PC-3 (cell line): ENCODE measurements around the gene EEIG2. TPM values are rescaled to one million over a fixed set of nuclear protein-coding genes. Genes with fewer than 3 reads are reported as not detected.
"Not testable (repeated sequence)": the region's sequence is repeated elsewhere in the genome, so short reads cannot be mapped to it uniquely, and the experiment has no call there.

Source experiments
- ATAC-seq: fragments of 200-7000 bp; cut with Tn5 transposase; 2 replicates; pipeline ENCODE4 v1.9.1; 2020; ENCODE audit warnings: mild to moderate bottlenecking, moderate library complexity
- BruUV-seq: library from RNA; stranded (reverse); fragments of 400-500 nt; replicated peaks from 2 replicates; lab custom pipeline; 2021; lab: Mats Ljungman, UMichigan
- CTCF ChIA-PET: fragments of 300-600 bp; sonication (Branson Sonifier 250); formaldehyde crosslinking; loops from one replicate; lab custom pipeline; 2022; ENCODE audit warnings: antibody characterized with exemption; lab: Charles Lee
- POLR2A ChIA-PET: fragments of 300-600 bp; sonication (Branson Sonifier 250); formaldehyde crosslinking; loops from one replicate; lab custom pipeline; 2022; ENCODE audit warnings: antibody characterized with exemption; ENCODE audit not compliant: unreplicated experiment; lab: Charles Lee
- DNase-seq: peaks from one replicate; pipeline ENCODE4 v3.0.0-alpha.2; 2015
- H2AFZ ChIP-seq: fragments of 300-600 bp; sonication (generic); 2 replicates; pipeline ENCODE4 v1.6.0; 2016; ENCODE audit warnings: antibody characterized with exemption, low read length
- H3F3A ChIP-seq: fragments of 300-600 bp; sonication (generic); one replicate; pipeline ENCODE4 v1.6.0; 2017; ENCODE audit warnings: antibody characterized with exemption, low read length, control low read depth, mild to moderate bottlenecking; ENCODE audit not compliant: unreplicated experiment
- H3K27ac ChIP-seq: fragments of 300-600 bp; sonication (generic); 2 replicates; pipeline ENCODE4 v1.5.1; 2016; ENCODE audit warnings: mild to moderate bottlenecking, low read length
- H3K27me3 ChIP-seq: fragments of 300-600 bp; sonication (generic); 2 replicates; pipeline ENCODE4 v1.6.1; 2016; ENCODE audit warnings: low read length, mixed read lengths
- H3K36me3 ChIP-seq: fragments of 300-600 bp; sonication (generic); 2 replicates; pipeline ENCODE4 v1.6.1; 2016; ENCODE audit warnings: low read depth, mixed run types, low read length, mixed read lengths
- H3K4me1 ChIP-seq: fragments of 300-600 bp; sonication (generic); 2 replicates; pipeline ENCODE4 v1.5.1; 2016; ENCODE audit warnings: low read length; ENCODE audit not compliant: insufficient read depth
- H3K4me2 ChIP-seq: fragments of 300-600 bp; sonication (generic); 2 replicates; pipeline ENCODE4 v1.6.0; 2016; ENCODE audit warnings: low read length
- H3K4me3 ChIP-seq: fragments of 300-600 bp; sonication (generic); 2 replicates; pipeline ENCODE4 v1.5.1; 2016; ENCODE audit warnings: mild to moderate bottlenecking, low read length, mixed read lengths
- H3K79me2 ChIP-seq: fragments of 300-600 bp; sonication (generic); 2 replicates; pipeline ENCODE4 v1.6.1; 2017; ENCODE audit warnings: low read length, mixed read lengths
- H3K9ac ChIP-seq: fragments of 300-600 bp; sonication (generic); 2 replicates; pipeline ENCODE4 v1.6.0; 2016; ENCODE audit warnings: mild to moderate bottlenecking, low read length
- H3K9me2 ChIP-seq: fragments of 300-600 bp; sonication (generic); replicated peaks from 2 replicates; pipeline ENCODE4 v1.6.1; 2016; ENCODE audit warnings: mixed run types, low read length, mixed read lengths
- H3K9me3 ChIP-seq: fragments of 300-600 bp; sonication (generic); 2 replicates; pipeline ENCODE4 v1.6.1; 2016; ENCODE audit warnings: low read length, mixed read lengths
- H4K20me1 ChIP-seq: fragments of 300-600 bp; sonication (generic); 2 replicates; pipeline ENCODE4 v1.6.1; 2016; ENCODE audit warnings: low read length, mixed read lengths
- CTCF ChIP-seq: fragments of 300-600 bp; sonication (generic); conservative IDR thresholded peaks from 2 replicates; pipeline ENCODE4 v1.5.1; 2017; ENCODE audit warnings: antibody characterized with exemption, low read depth, mild to moderate bottlenecking, low read length
- EZH2 ChIP-seq: fragments of 300-600 bp; sonication (generic); IDR thresholded peaks from one replicate; pipeline ENCODE4 v1.6.1; 2017; ENCODE audit warnings: antibody characterized with exemption, mild to moderate bottlenecking, low read length; ENCODE audit not compliant: unreplicated experiment
- EZH2phosphoT487 ChIP-seq: fragments of 300-600 bp; sonication (generic); IDR thresholded peaks from 2 replicates; pipeline ENCODE4 v1.6.1; 2018; ENCODE audit warnings: mild to moderate bottlenecking, antibody characterized with exemption, low read length, borderline replicate concordance
- intact Hi-C: fragments of 100-400 bp; cut with micrococcal nuclease; formaldehyde crosslinking; loops from 2 replicates; pipeline ENCODE4 v1.9.0; 2023
- total RNA-seq: library from RNA; depleted of rRNA; stranded (reverse); fragments of >200 nt; gene quantifications from 2 replicates; pipeline ENCODE4 v1.2.3, GENCODE V29; 2014

The EEIG2 gene
- total RNA-seq, 1 experiment from 2014 or later = 6.2 TPM

DNA sequence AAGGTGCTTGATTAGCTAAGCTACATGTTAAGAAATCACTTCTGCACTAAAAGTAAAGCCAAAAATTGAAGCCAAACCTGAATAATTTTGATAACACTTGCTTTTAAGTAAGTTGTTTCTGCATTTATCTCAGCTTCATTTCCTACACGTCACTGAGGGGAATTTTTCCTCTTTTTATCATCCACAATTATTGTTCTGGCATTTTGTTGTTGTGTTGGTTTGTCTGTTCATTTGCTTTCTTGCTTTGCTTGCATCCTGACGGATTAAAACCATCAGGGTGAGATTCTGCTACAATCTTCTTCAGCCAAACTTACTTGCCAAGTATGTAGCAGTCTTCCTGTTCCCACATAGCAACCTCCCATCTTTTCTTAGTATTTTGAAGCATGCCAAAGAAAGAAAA lies 18.0 kb upstream of the EEIG2 start:
- no peak for ATAC-seq
- Histone ChIP-seq H3K4me1 (no peaks in the 10 kb centered on the region), H3K79me2 (no peaks in the 10 kb centered on the region), H3K9me3 (no peaks in the 10 kb centered on the region), H3K27ac (no peak overlapping the region), H3F3A (no peaks in the 10 kb centered on the region), H3K36me3 (no peaks in the 10 kb centered on the region), H4K20me1 (no peaks in the 10 kb centered on the region), H3K9ac (no peak overlapping the region), H3K27me3 (0 out of 2 replicates have a peak, but pooled peaks cover 3% of the 10 kb centered on the region), H3K4me2 (no peak overlapping the region), H3K9me2 (no peaks in the 10 kb centered on the region), H3K4me3 (no peak overlapping the region), H2AFZ (no peak overlapping the region)
- no peak for DNase-seq
- intact Hi-C loops = no loop called here
- TF ChIP-seq EZH2phosphoT487 (no peak), EZH2 (no peak), CTCF (no peak)
- ChIA-PET CTCF (no interaction called here), POLR2A (no interaction called here)
- BruUV-seq = no TSS peak

DNA sequence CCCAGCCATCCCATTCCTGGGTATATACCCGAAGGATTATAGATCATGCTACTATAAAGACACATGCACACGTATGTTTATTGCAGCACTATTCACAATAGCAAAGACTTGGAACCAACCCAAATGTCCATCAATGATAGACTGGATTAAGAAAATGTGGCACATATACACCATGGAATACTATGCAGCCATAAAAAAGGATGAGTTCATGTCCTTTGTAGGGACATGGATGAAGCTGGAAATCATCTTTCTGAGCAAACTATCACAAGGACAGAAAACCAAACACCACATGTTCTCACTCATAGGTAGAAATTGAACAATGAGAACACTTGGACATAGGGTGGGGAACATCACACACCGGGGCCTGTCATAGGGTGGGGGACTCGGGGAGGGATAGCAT lies 12.4 kb upstream of the EEIG2 start:
- POLR2A ChIA-PET, H3K4me1 ChIP-seq, H3K4me3 ChIP-seq, intact Hi-C loops, H2AFZ ChIP-seq, H3K9me3 ChIP-seq, H3K36me3 ChIP-seq, H4K20me1 ChIP-seq, H3K9me2 ChIP-seq, H3K79me2 ChIP-seq, H3K9ac ChIP-seq, H3K4me2 ChIP-seq, ATAC-seq, BruUV-seq, CTCF ChIA-PET, H3F3A ChIP-seq, H3K27me3 ChIP-seq, H3K27ac ChIP-seq, DNase-seq: not testable (repeated sequence)

DNA sequence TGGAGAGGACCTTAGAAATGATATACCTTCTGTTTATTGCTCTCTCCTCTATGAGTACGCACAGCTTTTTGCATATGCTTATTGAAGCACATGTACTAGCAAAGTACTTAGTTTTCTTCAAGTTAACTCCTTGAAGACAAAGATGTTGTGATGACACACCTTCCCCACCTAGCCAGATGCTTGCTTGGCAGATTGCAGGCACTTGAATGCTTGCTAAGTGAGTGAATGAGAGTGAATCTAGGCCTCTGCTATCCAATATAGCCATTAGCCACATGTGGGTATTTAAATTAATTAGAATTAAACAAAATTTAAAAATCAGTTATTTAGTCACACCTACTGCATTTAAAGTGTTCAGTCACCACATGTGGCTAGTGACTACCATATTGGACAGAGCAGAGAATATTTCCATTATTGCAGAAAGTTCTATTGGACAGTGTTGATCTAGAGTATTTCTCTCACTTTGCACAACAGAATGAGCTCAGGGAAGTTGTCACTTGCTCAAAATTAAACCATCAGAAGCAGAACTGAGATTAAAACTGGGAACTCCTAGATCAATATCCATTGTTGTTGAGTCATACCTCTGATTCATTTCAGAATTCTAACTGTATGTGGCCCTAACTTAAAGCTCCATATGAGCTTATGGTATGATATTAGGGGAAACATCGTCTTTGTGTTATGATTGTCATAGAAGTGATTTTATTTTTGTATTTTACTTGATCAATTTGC lies 8.6 kb upstream of the EEIG2 start:
- no TSS peak for BruUV-seq
- ATAC-seq (no peak), DNase-seq (peak; percentile 31)
- Histone ChIP-seq H3K4me1 (no peaks in the 10 kb centered on the region), H3K79me2 (no peaks in the 10 kb centered on the region), H3K27ac (no peak overlapping the region), H4K20me1 (no peaks in the 10 kb centered on the region), H3K9ac (no peak overlapping the region), H3F3A (no peaks in the 10 kb centered on the region), H2AFZ (no peak overlapping the region), H3K9me2 (no peaks in the 10 kb centered on the region), H3K36me3 (no peaks in the 10 kb centered on the region), H3K4me2 (no peak overlapping the region), H3K27me3 (peaks cover 7% of the 10 kb centered on the region; the same call in 1 of the 2 replicates), H3K4me3 (no peak overlapping the region), H3K9me3 (no peaks in the 10 kb centered on the region)
- TF ChIP-seq CTCF = no peak
- TF ChIP-seq EZH2phosphoT487 = no peak
- no peak for TF ChIP-seq EZH2
- ChIA-PET POLR2A (no interaction called here), CTCF (interaction anchor here (0.6 to 0.7 kb wide), 2 partner anchors 9 to 17 kb away, joined by 4 read pairs; partner anchors contain the start of gene EEIG2)
- intact Hi-C loops = no loop called here
